Peyer's patch (tissue), 4 donors: ENCODE data around the gene ZSCAN9.

Experiments used
- POLR2A ChIP-seq, 2 donors: fragments of 450-650 bp; IDR thresholded peaks; one replicate each; pipeline ENCODE4 v1.5.1; 2017; ENCODE audit warnings: antibody characterized with exemption in 2 of 2, mild to moderate bottlenecking in 2 of 2, moderate library complexity in 2 of 2
- TF ChIP-seq, protein P1 (sequence below), 6 experiments: fragments of 450-650 bp in 4 of 6; fragments of 200-600 bp in 2 of 6; sonication (generic) in 1 of 6; IDR thresholded peaks; one replicate each; pipeline ENCODE4 v1.5.1; 2017 to 2019; ENCODE audit warnings: antibody characterized with exemption in 6 of 6, mild to moderate bottlenecking in 3 of 6, moderate library complexity in 1 of 6

DNA sequence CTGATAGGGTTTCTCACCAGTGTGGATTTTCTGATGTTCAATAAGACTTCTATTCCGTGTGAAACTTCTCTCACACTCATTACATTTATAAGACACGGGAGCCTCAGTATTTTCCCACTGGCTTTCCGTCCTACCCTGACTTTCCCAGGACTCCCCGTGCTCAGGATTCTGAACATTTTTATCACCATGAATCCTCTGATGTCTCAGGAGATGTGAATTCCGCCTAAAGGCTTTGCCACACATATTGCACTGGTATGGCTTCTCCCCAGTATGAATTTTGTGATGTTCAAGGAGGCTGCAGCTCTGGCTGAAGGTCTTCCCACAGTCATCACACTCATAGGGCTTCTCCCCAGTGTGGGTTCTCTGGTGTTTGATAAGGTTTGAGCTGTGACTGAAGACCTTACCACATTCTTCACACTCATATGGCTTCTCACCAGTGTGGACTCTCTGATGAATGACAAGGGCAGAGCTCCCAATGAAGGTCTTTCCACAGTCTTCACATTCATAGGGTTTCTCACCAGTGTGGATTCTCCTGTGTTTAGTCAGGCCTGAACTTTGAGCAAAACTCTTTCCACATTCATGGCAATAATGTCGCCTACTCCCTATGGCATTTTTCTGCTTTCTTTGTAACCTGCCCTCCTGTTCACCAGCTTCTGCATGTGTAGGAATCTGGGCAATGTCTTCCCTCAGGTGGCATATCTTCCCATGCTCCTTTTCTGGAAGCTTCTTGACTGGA is 20.3 kb downstream of the ZSCAN9 start:
- TF ChIP-seq, protein P1, sequence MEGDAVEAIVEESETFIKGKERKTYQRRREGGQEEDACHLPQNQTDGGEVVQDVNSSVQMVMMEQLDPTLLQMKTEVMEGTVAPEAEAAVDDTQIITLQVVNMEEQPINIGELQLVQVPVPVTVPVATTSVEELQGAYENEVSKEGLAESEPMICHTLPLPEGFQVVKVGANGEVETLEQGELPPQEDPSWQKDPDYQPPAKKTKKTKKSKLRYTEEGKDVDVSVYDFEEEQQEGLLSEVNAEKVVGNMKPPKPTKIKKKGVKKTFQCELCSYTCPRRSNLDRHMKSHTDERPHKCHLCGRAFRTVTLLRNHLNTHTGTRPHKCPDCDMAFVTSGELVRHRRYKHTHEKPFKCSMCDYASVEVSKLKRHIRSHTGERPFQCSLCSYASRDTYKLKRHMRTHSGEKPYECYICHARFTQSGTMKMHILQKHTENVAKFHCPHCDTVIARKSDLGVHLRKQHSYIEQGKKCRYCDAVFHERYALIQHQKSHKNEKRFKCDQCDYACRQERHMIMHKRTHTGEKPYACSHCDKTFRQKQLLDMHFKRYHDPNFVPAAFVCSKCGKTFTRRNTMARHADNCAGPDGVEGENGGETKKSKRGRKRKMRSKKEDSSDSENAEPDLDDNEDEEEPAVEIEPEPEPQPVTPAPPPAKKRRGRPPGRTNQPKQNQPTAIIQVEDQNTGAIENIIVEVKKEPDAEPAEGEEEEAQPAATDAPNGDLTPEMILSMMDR (IDR thresholded peaks at IDR 0.05) = no peak
- no peak for TF ChIP-seq POLR2A (IDR thresholded peaks at IDR 0.05)
